ENCODE data around the gene SGMS1. TPM values are rescaled to one million over a fixed set of nuclear protein-coding genes. Genes with fewer than 3 reads are reported as not detected.

SGMS1 gene
- total and polyA plus RNA-seq, 2 experiments from 2014 or later: 15.0 to 34.7 TPM

DNA sequence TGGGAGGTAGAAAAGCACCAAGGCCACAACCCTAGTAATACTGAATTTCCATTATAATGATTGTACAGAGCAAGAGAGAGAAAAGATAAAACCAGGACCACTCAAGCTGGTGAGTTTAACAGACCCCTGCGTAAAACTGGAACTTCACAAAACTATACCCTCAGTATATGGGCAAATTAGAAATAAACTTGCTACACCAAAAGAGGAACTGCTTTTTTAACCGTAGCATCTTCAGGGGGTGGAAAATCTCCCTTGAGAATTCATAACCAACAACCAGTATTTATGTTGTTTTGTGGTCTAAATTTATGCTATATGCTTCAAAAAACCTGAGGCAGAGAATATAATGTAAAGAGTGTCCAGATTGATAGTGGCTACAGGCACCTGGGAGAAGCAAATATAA is 171.2 kb downstream of the SGMS1 start:
- H3K4me1 ChIP-seq (ENCODE audit: insufficient read depth): peaks cover 5% of the 10 kb centered on the region; the same call in 1 of the 2 replicates
- no peaks in the 10 kb centered on the region for H3K27me3 ChIP-seq (ENCODE audit: insufficient read depth)
- no peak overlapping the region for H3K4me3 ChIP-seq
- TF ChIP-seq, protein P1, sequence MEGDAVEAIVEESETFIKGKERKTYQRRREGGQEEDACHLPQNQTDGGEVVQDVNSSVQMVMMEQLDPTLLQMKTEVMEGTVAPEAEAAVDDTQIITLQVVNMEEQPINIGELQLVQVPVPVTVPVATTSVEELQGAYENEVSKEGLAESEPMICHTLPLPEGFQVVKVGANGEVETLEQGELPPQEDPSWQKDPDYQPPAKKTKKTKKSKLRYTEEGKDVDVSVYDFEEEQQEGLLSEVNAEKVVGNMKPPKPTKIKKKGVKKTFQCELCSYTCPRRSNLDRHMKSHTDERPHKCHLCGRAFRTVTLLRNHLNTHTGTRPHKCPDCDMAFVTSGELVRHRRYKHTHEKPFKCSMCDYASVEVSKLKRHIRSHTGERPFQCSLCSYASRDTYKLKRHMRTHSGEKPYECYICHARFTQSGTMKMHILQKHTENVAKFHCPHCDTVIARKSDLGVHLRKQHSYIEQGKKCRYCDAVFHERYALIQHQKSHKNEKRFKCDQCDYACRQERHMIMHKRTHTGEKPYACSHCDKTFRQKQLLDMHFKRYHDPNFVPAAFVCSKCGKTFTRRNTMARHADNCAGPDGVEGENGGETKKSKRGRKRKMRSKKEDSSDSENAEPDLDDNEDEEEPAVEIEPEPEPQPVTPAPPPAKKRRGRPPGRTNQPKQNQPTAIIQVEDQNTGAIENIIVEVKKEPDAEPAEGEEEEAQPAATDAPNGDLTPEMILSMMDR (conservative IDR thresholded peaks at IDR 0.05; ENCODE audit: low read depth in 2 of 2): no peak
- TF ChIP-seq, protein P2, sequence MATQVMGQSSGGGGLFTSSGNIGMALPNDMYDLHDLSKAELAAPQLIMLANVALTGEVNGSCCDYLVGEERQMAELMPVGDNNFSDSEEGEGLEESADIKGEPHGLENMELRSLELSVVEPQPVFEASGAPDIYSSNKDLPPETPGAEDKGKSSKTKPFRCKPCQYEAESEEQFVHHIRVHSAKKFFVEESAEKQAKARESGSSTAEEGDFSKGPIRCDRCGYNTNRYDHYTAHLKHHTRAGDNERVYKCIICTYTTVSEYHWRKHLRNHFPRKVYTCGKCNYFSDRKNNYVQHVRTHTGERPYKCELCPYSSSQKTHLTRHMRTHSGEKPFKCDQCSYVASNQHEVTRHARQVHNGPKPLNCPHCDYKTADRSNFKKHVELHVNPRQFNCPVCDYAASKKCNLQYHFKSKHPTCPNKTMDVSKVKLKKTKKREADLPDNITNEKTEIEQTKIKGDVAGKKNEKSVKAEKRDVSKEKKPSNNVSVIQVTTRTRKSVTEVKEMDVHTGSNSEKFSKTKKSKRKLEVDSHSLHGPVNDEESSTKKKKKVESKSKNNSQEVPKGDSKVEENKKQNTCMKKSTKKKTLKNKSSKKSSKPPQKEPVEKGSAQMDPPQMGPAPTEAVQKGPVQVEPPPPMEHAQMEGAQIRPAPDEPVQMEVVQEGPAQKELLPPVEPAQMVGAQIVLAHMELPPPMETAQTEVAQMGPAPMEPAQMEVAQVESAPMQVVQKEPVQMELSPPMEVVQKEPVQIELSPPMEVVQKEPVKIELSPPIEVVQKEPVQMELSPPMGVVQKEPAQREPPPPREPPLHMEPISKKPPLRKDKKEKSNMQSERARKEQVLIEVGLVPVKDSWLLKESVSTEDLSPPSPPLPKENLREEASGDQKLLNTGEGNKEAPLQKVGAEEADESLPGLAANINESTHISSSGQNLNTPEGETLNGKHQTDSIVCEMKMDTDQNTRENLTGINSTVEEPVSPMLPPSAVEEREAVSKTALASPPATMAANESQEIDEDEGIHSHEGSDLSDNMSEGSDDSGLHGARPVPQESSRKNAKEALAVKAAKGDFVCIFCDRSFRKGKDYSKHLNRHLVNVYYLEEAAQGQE (IDR thresholded peaks at IDR 0.05; ENCODE audit: unreplicated experiment): no peak
- TF ChIP-seq EZH2phosphoT487 (IDR thresholded peaks at IDR 0.05; ENCODE audit: unreplicated experiment): no peak
- TF ChIP-seq, protein P3, sequence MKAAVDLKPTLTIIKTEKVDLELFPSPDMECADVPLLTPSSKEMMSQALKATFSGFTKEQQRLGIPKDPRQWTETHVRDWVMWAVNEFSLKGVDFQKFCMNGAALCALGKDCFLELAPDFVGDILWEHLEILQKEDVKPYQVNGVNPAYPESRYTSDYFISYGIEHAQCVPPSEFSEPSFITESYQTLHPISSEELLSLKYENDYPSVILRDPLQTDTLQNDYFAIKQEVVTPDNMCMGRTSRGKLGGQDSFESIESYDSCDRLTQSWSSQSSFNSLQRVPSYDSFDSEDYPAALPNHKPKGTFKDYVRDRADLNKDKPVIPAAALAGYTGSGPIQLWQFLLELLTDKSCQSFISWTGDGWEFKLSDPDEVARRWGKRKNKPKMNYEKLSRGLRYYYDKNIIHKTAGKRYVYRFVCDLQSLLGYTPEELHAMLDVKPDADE (IDR thresholded peaks at IDR 0.05): no peak
- TF ChIP-seq POLR2AphosphoS5 (IDR thresholded peaks at IDR 0.05; ENCODE audit: low read depth): no peak
- no peak for TF ChIP-seq ZNF331 (CRISPR knock-in tag; IDR thresholded peaks at IDR 0.05; ENCODE audit: low read depth)
- TF ChIP-seq STAT1 (IDR thresholded peaks at IDR 0.05; ENCODE audit: unreplicated experiment): no peak
- TF ChIP-seq ZNF114 (CRISPR knock-in tag; IDR thresholded peaks at IDR 0.05): no peak
- no peaks in the 10 kb centered on the region for H3K9me2 ChIP-seq (ENCODE audit: insufficient read depth)
- ATAC-seq (no peak), DNase-seq (ENCODE audit: low spot score) (no peak)
- no peaks in the 10 kb centered on the region for H3K9me3 Mint-ChIP-seq
- H3F3A ChIP-seq (replicated peaks; ENCODE audit: low read depth): no peaks in the 10 kb centered on the region
- peaks cover 4% of the 10 kb centered on the region for H3K36me3 Mint-ChIP-seq (ENCODE audit: low read depth)
- 0 out of 2 replicates have a peak, but pooled peaks cover 5% of the 10 kb centered on the region for H3K79me2 ChIP-seq (replicated peaks; ENCODE audit: insufficient read depth)
- no peak overlapping the region for H2AFZ ChIP-seq
- peaks cover 40% of the 10 kb centered on the region for H3K4me1 Mint-ChIP-seq
- no peaks in the 10 kb centered on the region for H3K27me3 Mint-ChIP-seq (ENCODE audit: insufficient read depth, low read depth, poor library complexity)
- no peaks in the 10 kb centered on the region for H3K36me3 ChIP-seq (ENCODE audit: insufficient read depth)
- no peak overlapping the region for H3K4me2 ChIP-seq
- H3K27ac ChIP-seq (ENCODE audit: low read depth): no peak overlapping the region
- peak overlapping the region; percentile 29 for H3K27ac Mint-ChIP-seq
- H4K20me1 ChIP-seq (replicated peaks; ENCODE audit: insufficient read depth): no peaks in the 10 kb centered on the region
- no peak overlapping the region for H3K4me3 Mint-ChIP-seq

DNA sequence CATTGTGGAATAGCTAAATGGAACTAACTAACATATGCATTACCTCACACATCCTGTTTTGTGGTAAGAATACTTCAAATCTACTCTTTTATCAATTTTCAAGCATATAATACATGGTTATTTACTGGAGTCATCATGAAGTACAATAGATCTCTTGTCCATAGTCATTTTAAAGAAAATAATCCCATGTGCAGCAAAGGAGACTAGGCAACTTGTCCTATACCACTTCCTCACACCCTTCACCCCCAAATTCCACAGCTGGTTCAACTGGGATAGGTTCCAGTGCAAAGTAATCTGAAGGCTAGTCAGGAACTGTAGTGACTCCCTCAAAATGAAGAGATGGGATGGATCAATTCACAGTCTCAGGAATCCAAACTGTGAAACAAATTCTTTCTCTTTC is 176.1 kb downstream of the SGMS1 start:
- Histone ChIP-seq H2AFZ (no peak overlapping the region), H3K9me2 (ENCODE audit: insufficient read depth) (no peaks in the 10 kb centered on the region), H3K27me3 (ENCODE audit: insufficient read depth) (no peaks in the 10 kb centered on the region), H3K27ac (ENCODE audit: low read depth) (no peak overlapping the region), H3K4me2 (no peak overlapping the region), H3K36me3 (ENCODE audit: insufficient read depth) (0 out of 2 replicates have a peak, but pooled peaks cover 3% of the 10 kb centered on the region), H3K4me1 (ENCODE audit: insufficient read depth) (no peaks in the 10 kb centered on the region), H4K20me1 (replicated peaks; ENCODE audit: insufficient read depth) (no peaks in the 10 kb centered on the region), H3F3A (replicated peaks; ENCODE audit: low read depth) (no peaks in the 10 kb centered on the region), H3K4me3 (no peak overlapping the region), H3K79me2 (replicated peaks; ENCODE audit: insufficient read depth) (peaks cover 17% of the 10 kb centered on the region; the same call in 1 of the 2 replicates)
- DNase-seq (ENCODE audit: low spot score): no peak
- Mint-ChIP-seq H3K27ac (peak overlapping the region; percentile 66; the same call in 1 of the 2 replicates), H3K4me3 (no peak overlapping the region), H3K4me1 (peaks cover 59% of the 10 kb centered on the region), H3K36me3 (ENCODE audit: low read depth) (peaks cover 26% of the 10 kb centered on the region; the same call in 2 of the 3 replicates), H3K9me3 (peaks cover 13% of the 10 kb centered on the region; the same call in 2 of the 3 replicates), H3K27me3 (ENCODE audit: insufficient read depth, low read depth, poor library complexity) (no peaks in the 10 kb centered on the region)
- no peak for ATAC-seq
- TF ChIP-seq, protein P2 (IDR thresholded peaks at IDR 0.05; ENCODE audit: unreplicated experiment): no peak
- TF ChIP-seq ZNF114 (CRISPR knock-in tag; IDR thresholded peaks at IDR 0.05): no peak
- TF ChIP-seq EZH2 (IDR thresholded peaks at IDR 0.05; ENCODE audit: low read depth, unreplicated experiment): no peak
- TF ChIP-seq, protein P3 (IDR thresholded peaks at IDR 0.05): no peak
- TF ChIP-seq NANOG (IDR thresholded peaks at IDR 0.05; ENCODE audit: borderline replicate concordance): no peak
- no peak for TF ChIP-seq JUNB (IDR thresholded peaks at IDR 0.05; ENCODE audit: unreplicated experiment)
- no peak for TF ChIP-seq CREB1 (CRISPR knock-in tag; IDR thresholded peaks at IDR 0.05; ENCODE audit: low read depth)
- no peak for TF ChIP-seq STAT1 (IDR thresholded peaks at IDR 0.05; ENCODE audit: unreplicated experiment)
